HCT116 (cell line): Measurements from ENCODE around the gene F2RL2. TPM values are rescaled to one million over a fixed set of nuclear protein-coding genes. Genes with fewer than 3 reads are reported as not detected.

ENCODE experiments used
- ATAC-seq: fragments of 200-7000 bp; cut with Tn5 transposase; 2 replicates; pipeline ENCODE4 v1.9.1; 2020; ENCODE audit warnings: mild to moderate bottlenecking, moderate library complexity
- BruUV-seq: library from RNA; stranded (reverse); fragments of 400-500 nt; replicated peaks from 2 replicates; lab custom pipeline; 2021; lab: Mats Ljungman, UMichigan
- CTCF ChIA-PET: fragments of 300-600 bp; sonication (Branson Sonifier 250); formaldehyde crosslinking; loops from one replicate; lab custom pipeline; 2021; ENCODE audit warnings: antibody characterized with exemption; lab: Charles Lee
- POLR2A ChIA-PET: fragments of 300-600, 350-600 bp; sonication (Branson Sonifier 250); formaldehyde crosslinking; loops from one replicate; lab custom pipeline; 2021; ENCODE audit warnings: antibody characterized with exemption; lab: Charles Lee
- RAD21 ChIA-PET, 2 experiments: fragments of 300-600 bp; sonication (Branson Sonifier 250); formaldehyde crosslinking; loops; one replicate each; lab custom pipeline; 2023; ENCODE audit warnings: low total read pairs in 2 of 2; ENCODE audit not compliant: uncharacterized antibody in 2 of 2, unreplicated experiment in 2 of 2, low non-redundant PET in 1 of 2; lab: Charles Lee
- DNase-seq: peaks from one replicate; pipeline ENCODE4 v3.0.0-alpha.2; 2010; ENCODE audit warnings: low read depth, low spot score
- H2AFZ ChIP-seq: fragments of 200-600 bp; shearing (Covaris generic), sonication (generic); 2 replicates; pipeline ENCODE4 v1.6.1; 2017; ENCODE audit warnings: low read depth, mixed run types, mixed read lengths, antibody characterized with exemption, low read length; ENCODE audit not compliant: poor library complexity, severe bottlenecking
- H3K27ac ChIP-seq: 2 replicates; pipeline ENCODE4 v1.5.1; 2012; ENCODE audit warnings: low read depth, low read length
- H3K27me3 ChIP-seq: fragments of 200-600 bp; sonication (generic); 2 replicates; pipeline ENCODE4 v1.6.1; 2016; ENCODE audit warnings: mixed run types, low read length, mixed read lengths; ENCODE audit not compliant: insufficient read depth
- H3K36me3 ChIP-seq, 2 experiments: fragments of 200-500 bp in 1 of 2; fragments of 200-600 bp in 1 of 2; sonication (Bioruptor generic) in 1 of 2; sonication (generic) in 1 of 2; 2 replicates each; pipeline versions ENCODE4 v1.5.1 to v1.6.1; 2014 to 2016; ENCODE audit warnings: low read length in 2 of 2, inconsistent platforms in 1 of 2, mixed read lengths in 1 of 2, mixed run types in 1 of 2; ENCODE audit not compliant: insufficient read depth in 2 of 2, control insufficient read depth in 1 of 2
- H3K4me1 ChIP-seq, 2 experiments: fragments of 200-600 bp in 1 of 2; sonication (generic) in 1 of 2; 2 replicates each; pipeline versions ENCODE4 v1.5.1 to v1.6.1; 2012 to 2017; ENCODE audit warnings: low read length in 2 of 2, inconsistent platforms in 1 of 2, mild to moderate bottlenecking in 1 of 2, mixed read lengths in 1 of 2, mixed run types in 1 of 2, moderate library complexity in 1 of 2; ENCODE audit not compliant: insufficient read depth in 2 of 2, control insufficient read depth in 1 of 2
- H3K4me2 ChIP-seq: fragments of 200-600 bp; sonication (generic); 2 replicates; pipeline ENCODE4 v1.6.1; 2017; ENCODE audit warnings: mixed run types, low read length, mixed read lengths
- H3K4me3 ChIP-seq, 2 experiments: fragments of 200-600 bp in 1 of 2; sonication (generic) in 1 of 2; replicated peaks in 1 of 2; 2 replicates each; pipeline ENCODE4 v1.5.1; 2011 to 2016; ENCODE audit warnings: low read length in 2 of 2, control low read depth in 1 of 2, low read depth in 1 of 2, mild to moderate bottlenecking in 1 of 2, mixed read lengths in 1 of 2, mixed run types in 1 of 2
- H3K79me2 ChIP-seq: fragments of 200-600 bp; sonication (generic); 2 replicates; pipeline ENCODE4 v1.6.1; 2017; ENCODE audit warnings: mild to moderate bottlenecking, mixed run types, low read length, moderate library complexity, mixed read lengths; ENCODE audit not compliant: insufficient read depth
- H3K9ac ChIP-seq: fragments of 200-600 bp; sonication (generic); 2 replicates; pipeline ENCODE4 v1.6.1; 2016; ENCODE audit warnings: low read length, mixed read lengths
- H3K9me2 ChIP-seq: fragments of 200-600 bp; sonication (generic), shearing (Covaris generic); 2 replicates; pipeline ENCODE4 v1.6.1; 2017; ENCODE audit warnings: mixed run types, mild to moderate bottlenecking, moderate library complexity; ENCODE audit not compliant: insufficient read depth
- H3K9me3 ChIP-seq, 2 experiments: fragments of 200-500 bp in 1 of 2; fragments of 200-600 bp in 1 of 2; sonication (Bioruptor generic) in 1 of 2; sonication (generic) in 1 of 2; 2 replicates each; pipeline ENCODE4 v1.6.1; 2014 to 2017; ENCODE audit warnings: low read length in 2 of 2, mixed read lengths in 2 of 2, inconsistent platforms in 1 of 2, low read depth in 1 of 2, mild to moderate bottlenecking in 1 of 2, mixed run types in 1 of 2, moderate library complexity in 1 of 2; ENCODE audit not compliant: control insufficient read depth in 1 of 2, insufficient read depth in 1 of 2
- H4K20me1 ChIP-seq: fragments of 200-600 bp; sonication (generic), shearing (Covaris generic); 2 replicates; pipeline ENCODE4 v1.6.1; 2017; ENCODE audit warnings: mixed run types, mild to moderate bottlenecking, moderate library complexity; ENCODE audit not compliant: insufficient read depth
- EGR1 ChIP-seq: IDR thresholded peaks from 2 replicates; pipeline ENCODE4 v1.6.1; 2012; ENCODE audit warnings: low read depth
- FOSL1 ChIP-seq: IDR thresholded peaks from 2 replicates; pipeline ENCODE4 v1.6.1; 2012; ENCODE audit warnings: low read depth
- JUND ChIP-seq: IDR thresholded peaks from 2 replicates; pipeline ENCODE4 v1.6.1; 2012
- REST ChIP-seq: IDR thresholded peaks from 2 replicates; pipeline ENCODE4 v1.6.1; 2012; ENCODE audit warnings: low read depth
- SP1 ChIP-seq: IDR thresholded peaks from 2 replicates; pipeline ENCODE4 v1.6.1; 2012; ENCODE audit warnings: low read depth
- SRF ChIP-seq: IDR thresholded peaks from 2 replicates; pipeline ENCODE4 v1.6.1; 2012; ENCODE audit warnings: low read depth
- TCF7L2 ChIP-seq: IDR thresholded peaks from 2 replicates; pipeline ENCODE4 v1.7.0; 2011; ENCODE audit warnings: borderline replicate concordance, inconsistent platforms; ENCODE audit not compliant: insufficient read depth, insufficient read length; ENCODE audit errors: extremely low read depth
- YY1 ChIP-seq: IDR thresholded peaks from 2 replicates; pipeline ENCODE4 v1.6.1; 2011; ENCODE audit warnings: low read length, low read depth, moderate library complexity, mild to moderate bottlenecking; ENCODE audit not compliant: insufficient replicate concordance; ENCODE audit errors: extremely low read depth
- ZNF274 ChIP-seq: fragments of 200-500 bp; sonication (Bioruptor generic); IDR thresholded peaks from 2 replicates; pipeline ENCODE4 v1.6.1; 2014; ENCODE audit warnings: mild to moderate bottlenecking, low read depth, low read length, inconsistent platforms
- intact Hi-C: fragments of 100-400 bp; cut with micrococcal nuclease; formaldehyde crosslinking; loops from 2 replicates; pipeline ENCODE4 v1.10.0; 2022
- total RNA-seq: library from RNA; stranded (reverse); gene quantifications from one replicate; pipeline ENCODE4 v1.2.1, GENCODE V29; 2021; ENCODE audit not compliant: unreplicated experiment
- TF ChIP-seq, protein P1 (sequence below): IDR thresholded peaks from 2 replicates; pipeline ENCODE4 v1.6.1; 2012

F2RL2 gene
- total RNA-seq, 1 experiment from 2014 or later, result 0.07 TPM

DNA sequence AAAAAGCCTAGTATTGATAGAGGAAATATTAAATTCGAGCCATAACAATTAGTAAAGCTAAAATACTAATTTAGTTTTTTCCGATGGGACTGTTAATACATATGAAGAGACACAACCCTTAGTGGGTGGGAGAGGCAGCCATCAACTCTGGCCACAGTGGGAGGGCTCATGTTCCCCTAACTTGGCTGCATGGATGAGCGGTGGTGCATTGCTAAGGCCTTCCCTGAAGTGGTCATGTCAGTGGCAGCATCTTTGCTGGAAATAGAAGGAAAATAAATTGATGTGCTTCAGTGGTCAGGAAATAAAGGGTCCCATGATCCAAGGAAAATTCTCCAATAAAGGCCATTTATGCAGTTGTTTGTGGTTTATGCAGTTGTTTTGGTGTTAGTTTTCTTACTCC lies 33.9 kb upstream of the F2RL2 start:
- ATAC-seq (no peak), DNase-seq (no peak)
- ChIA-PET RAD21 (no interaction called here), CTCF (no interaction called here), POLR2A (interaction anchor here (1.7 kb wide), 1 partner anchor 11 kb away, joined by 4 read pairs; no protein-coding TSS in a partner anchor)
- no peaks in the 10 kb centered on the region for H3K36me3 ChIP-seq
- no peak overlapping the region for H3K9ac ChIP-seq
- no peak overlapping the region for H3K4me2 ChIP-seq
- H3K4me3 ChIP-seq, result no peak overlapping the region
- BruUV-seq, result no TSS peak
- no peaks in the 10 kb centered on the region for H3K9me2 ChIP-seq
- no peak overlapping the region for H3K27ac ChIP-seq
- H3K27me3 ChIP-seq, result no peaks in the 10 kb centered on the region
- no peaks in the 10 kb centered on the region for H3K9me3 ChIP-seq
- no peaks in the 10 kb centered on the region for H4K20me1 ChIP-seq
- H3K79me2 ChIP-seq, result no peaks in the 10 kb centered on the region
- intact Hi-C loops, result no loop called here
- H2AFZ ChIP-seq, result no peak overlapping the region
- TF ChIP-seq, protein P1, sequence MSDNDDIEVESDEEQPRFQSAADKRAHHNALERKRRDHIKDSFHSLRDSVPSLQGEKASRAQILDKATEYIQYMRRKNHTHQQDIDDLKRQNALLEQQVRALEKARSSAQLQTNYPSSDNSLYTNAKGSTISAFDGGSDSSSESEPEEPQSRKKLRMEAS, result no peak
- no peak for TF ChIP-seq REST
- no peak for TF ChIP-seq JUND
- no peaks in the 10 kb centered on the region for H3K4me1 ChIP-seq

GRCh38 chr5:76652809-76653414 lies 29.7 kb upstream of the F2RL2 start:
- Histone ChIP-seq H3K4me2 (no peak overlapping the region), H3K9me2 (no peaks in the 10 kb centered on the region), H4K20me1 (no peaks in the 10 kb centered on the region), H2AFZ (no peak overlapping the region), H3K27ac (no peak overlapping the region), H3K79me2 (no peaks in the 10 kb centered on the region), H3K9me3 (peaks cover 7 to 9% of the 10 kb centered on the region in 2 experiments; a peak in 2 of 4 replicates), H3K4me1 (no peaks in the 10 kb centered on the region), H3K9ac (no peak overlapping the region), H3K27me3 (no peaks in the 10 kb centered on the region), H3K4me3 (no peak overlapping the region), H3K36me3 (no peaks in the 10 kb centered on the region)
- intact Hi-C loops, result no loop called here
- CTCF ChIA-PET, result no interaction called here
- BruUV-seq, result no TSS peak
- ATAC-seq (no peak), DNase-seq (no peak)
- POLR2A ChIA-PET, result no interaction called here
- RAD21 ChIA-PET, result no interaction called here
- TF ChIP-seq SP1 (no peak), SRF (no peak), TCF7L2 (no peak), YY1 (no peak), ZNF274 (no peak), EGR1 (no peak), FOSL1 (no peak), REST (no peak), JUND (no peak)
- TF ChIP-seq, protein P1, result no peak
